Ascending aorta (tissue), 2 donors: ENCODE results near the gene TSPAN11. TPM values are rescaled to one million over a fixed set of nuclear protein-coding genes. Genes with fewer than 3 reads are reported as not detected.

Experiments
- DNase-seq, 2 donors: peaks; one replicate each; pipeline ENCODE4 v3.0.0-alpha.2; 2019; ENCODE audit warnings: low spot score in 2 of 2
- H3K27ac ChIP-seq, 2 donors: fragments of 200-600 bp; sonication (generic); one replicate each; pipeline ENCODE4 v1.5.1; 2016 to 2017; ENCODE audit warnings: mild to moderate bottlenecking in 1 of 2
- H3K27me3 ChIP-seq: fragments of 200-600 bp; sonication (generic); one replicate; pipeline ENCODE4 v1.5.1; 2017
- H3K36me3 ChIP-seq, 2 donors: fragments of 200-600 bp; sonication (generic); one replicate each; pipeline ENCODE4 v1.5.1; 2016
- H3K4me1 ChIP-seq, 2 donors: fragments of 200-600 bp; sonication (generic); one replicate each; pipeline ENCODE4 v1.5.1; 2016 to 2017; ENCODE audit warnings: mild to moderate bottlenecking in 1 of 2
- H3K4me3 ChIP-seq, 2 donors: fragments of 200-600 bp; sonication (generic); one replicate each; pipeline ENCODE4 v1.5.1; 2016 to 2017; ENCODE audit warnings: mild to moderate bottlenecking in 1 of 2
- H3K9me3 ChIP-seq, 2 donors: fragments of 200-600 bp; sonication (generic); one replicate each; pipeline ENCODE4 v1.5.1; 2016
- CTCF ChIP-seq, 3 experiments: fragments of 200-600 bp in 2 of 3; fragments of 450-650 bp in 1 of 3; sonication (generic) in 2 of 3; IDR thresholded peaks; one replicate each; pipeline ENCODE4 v1.5.1; 2016 to 2019; ENCODE audit warnings: antibody characterized with exemption in 3 of 3, mild to moderate bottlenecking in 1 of 3, moderate library complexity in 1 of 3
- intact Hi-C: fragments of 100-400 bp; cut with DNase I; formaldehyde crosslinking; loops from one replicate; pipeline ENCODE4 v1.15.1; 2023
- total RNA-seq: library from RNA; depleted of rRNA; stranded (reverse); fragments of >200 nt; gene quantifications from one replicate; pipeline ENCODE4 v1.1.0, GENCODE V29; 2016

Gene TSPAN11
- total RNA-seq, 1 donor from 2014 or later, result 5.2 TPM

GRCh38 chr12:30896461-30896860, 30.1 kb upstream of the TSPAN11 start:
- no peaks in the 10 kb centered on the region for H3K9me3 ChIP-seq
- TF ChIP-seq CTCF (IDR thresholded peaks at IDR 0.05), result no peak

DNA sequence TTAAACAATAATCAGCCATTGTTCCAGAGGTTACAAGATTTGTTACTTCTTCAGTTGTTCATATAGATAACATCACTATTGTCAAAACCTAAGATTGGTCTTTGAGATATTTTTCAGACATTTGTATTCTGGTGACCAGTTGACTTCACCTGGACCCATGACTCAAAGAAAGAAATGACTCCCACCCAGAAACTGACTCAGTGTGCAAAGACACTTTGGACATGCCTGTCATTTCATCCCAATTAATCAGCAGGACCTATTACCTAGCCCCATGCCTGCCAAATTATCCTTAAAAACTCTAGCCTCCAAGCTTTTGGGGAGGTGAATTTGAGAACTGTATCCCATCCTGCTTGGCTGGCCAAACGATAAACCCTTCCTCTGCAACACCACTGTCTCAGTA, 27.7 kb upstream of the TSPAN11 start:
- DNase-seq, result no peak
- Histone ChIP-seq H3K4me3 (no peak overlapping the region), H3K4me1 (no peaks in the 10 kb centered on the region), H3K27ac (no peak overlapping the region), H3K36me3 (no peaks in the 10 kb centered on the region), H3K27me3 (no peaks in the 10 kb centered on the region), H3K9me3 (no peaks in the 10 kb centered on the region)
- intact Hi-C loops, result no loop called here
- no peak for TF ChIP-seq CTCF (IDR thresholded peaks at IDR 0.05)

More at GRCh38 chr12:30896461-30896860, 30.1 kb upstream of the TSPAN11 start:
- DNase-seq, result no peak
- intact Hi-C loops, result no loop called here
- no peaks in the 10 kb centered on the region for H3K4me1 ChIP-seq
- H3K4me3 ChIP-seq, result no peak overlapping the region
- no peaks in the 10 kb centered on the region for H3K36me3 ChIP-seq
- no peaks in the 10 kb centered on the region for H3K27me3 ChIP-seq
- H3K27ac ChIP-seq, result no peak overlapping the region

- Histone ChIP-seq H3K36me3 (no peaks in the 10 kb centered on the region), H3K27me3 (no peaks in the 10 kb centered on the region), H3K27ac (no peak overlapping the region), H3K4me1 (no peaks in the 10 kb centered on the region), H3K4me3 (no peak overlapping the region), H3K9me3 (no peaks in the 10 kb centered on the region)
- DNase-seq, result no peak
- TF ChIP-seq CTCF (IDR thresholded peaks at IDR 0.05), result no peak
- intact Hi-C loops, result no loop called here
Observed at GRCh38 chr12:30900351-30900750, 26.2 kb upstream of the TSPAN11 start.

DNA sequence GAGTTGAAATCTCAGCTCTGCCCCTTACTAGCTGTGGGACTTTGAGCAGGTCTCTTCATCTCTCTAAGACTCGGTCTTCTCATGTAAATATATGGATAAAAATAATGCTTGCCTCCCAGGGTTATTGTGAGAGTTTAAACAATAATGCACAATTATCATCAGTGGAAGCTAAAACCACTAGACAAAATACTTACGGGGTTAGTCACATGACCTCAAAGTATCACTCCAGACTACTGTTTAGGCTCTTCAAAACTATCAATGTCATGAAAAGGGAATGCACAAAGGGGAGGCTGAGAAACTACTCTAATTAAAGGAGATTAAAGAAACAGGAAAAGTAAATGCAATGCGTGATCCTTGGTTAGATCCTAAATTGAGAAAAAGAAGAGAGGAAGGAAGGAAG, 24.5 kb upstream of the TSPAN11 start:
- TF ChIP-seq CTCF (IDR thresholded peaks at IDR 0.05), result no peak
- no peaks in the 10 kb centered on the region for H3K36me3 ChIP-seq
- no peaks in the 10 kb centered on the region for H3K4me1 ChIP-seq
- no peaks in the 10 kb centered on the region for H3K27me3 ChIP-seq
- intact Hi-C loops, result no loop called here
- no peak overlapping the region for H3K4me3 ChIP-seq
- no peak overlapping the region for H3K27ac ChIP-seq
- DNase-seq, result no peak
- H3K9me3 ChIP-seq, result no peaks in the 10 kb centered on the region

DNA sequence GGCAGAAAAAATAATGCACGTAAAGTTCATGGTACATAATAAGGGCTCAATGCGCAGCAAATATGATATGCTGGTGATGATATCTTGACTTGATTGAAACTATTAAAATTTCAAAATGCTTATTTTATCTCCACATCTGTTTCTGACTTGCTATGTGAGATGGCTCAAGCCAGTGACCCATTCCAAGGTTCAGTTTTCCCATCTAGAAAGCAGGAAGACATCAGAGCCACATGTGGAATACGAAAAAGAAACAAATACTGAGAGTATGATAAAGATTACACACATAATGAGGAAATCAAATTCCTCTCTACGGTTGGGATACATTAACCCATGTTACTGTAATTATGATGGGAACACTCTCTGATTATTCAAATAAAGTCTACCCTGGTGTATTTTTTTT, 24.0 kb upstream of the TSPAN11 start:
- DNase-seq, result no peak
- intact Hi-C loops, result no loop called here
- Histone ChIP-seq H3K4me1 (no peaks in the 10 kb centered on the region), H3K36me3 (no peaks in the 10 kb centered on the region), H3K27me3 (no peaks in the 10 kb centered on the region), H3K27ac (no peak overlapping the region), H3K9me3 (no peaks in the 10 kb centered on the region), H3K4me3 (no peak overlapping the region)
- no peak for TF ChIP-seq CTCF (IDR thresholded peaks at IDR 0.05)

DNA sequence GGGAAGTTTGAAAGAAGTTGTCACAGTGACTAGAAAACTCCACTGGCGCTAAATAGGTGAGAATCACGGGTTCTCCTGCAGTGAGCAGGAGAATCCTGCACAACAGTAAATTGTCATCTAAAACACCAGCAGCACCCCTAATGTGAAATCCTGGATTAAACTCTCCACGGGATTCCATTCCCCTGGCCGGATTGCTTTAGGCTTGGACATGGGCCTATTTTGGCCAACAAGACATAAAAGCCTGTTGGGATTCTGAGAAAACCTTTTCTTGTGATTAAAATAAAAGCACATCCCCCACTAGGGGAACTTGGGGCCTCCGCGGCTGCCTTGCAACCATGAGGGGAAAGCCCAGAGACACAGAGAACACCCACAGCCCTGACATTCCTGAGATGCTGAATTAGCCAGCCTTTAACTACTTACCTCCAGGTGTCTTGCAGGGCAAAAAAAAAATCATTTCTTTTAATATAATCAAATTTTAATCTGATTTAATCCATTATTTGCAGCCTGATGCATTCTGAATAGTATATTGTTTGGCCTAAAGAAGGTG, 21.0 kb upstream of the TSPAN11 start:
- no peaks in the 10 kb centered on the region for H3K36me3 ChIP-seq
- no peaks in the 10 kb centered on the region for H3K27me3 ChIP-seq
- H3K4me1 ChIP-seq, result no peaks in the 10 kb centered on the region
- H3K9me3 ChIP-seq, result no peaks in the 10 kb centered on the region
- TF ChIP-seq CTCF (IDR thresholded peaks at IDR 0.05), result no peak
- H3K4me3 ChIP-seq, result no peak overlapping the region
- intact Hi-C loops, result no loop called here
- H3K27ac ChIP-seq, result no peak overlapping the region
- DNase-seq, result no peak
